Right cardiac atrium (tissue), 5 donors: Measurements from ENCODE around the gene PKHD1. TPM values are rescaled to one million over a fixed set of nuclear protein-coding genes. Genes with fewer than 3 reads are reported as not detected.

Source experiments
- ATAC-seq, 2 donors: fragments of 200-7000 bp; cut with Tn5 transposase; one replicate each; pipeline versions ENCODE4 v1.8.0 to v1.9.1; 2020; ENCODE audit warnings: moderate library complexity in 2 of 2, mild to moderate bottlenecking in 1 of 2
- DNase-seq, 3 donors: peaks; one replicate each; pipeline ENCODE4 v3.0.0-alpha.2; 2020
- H3K27ac ChIP-seq: one replicate; pipeline ENCODE4 v1.5.1; 2013; ENCODE audit warnings: mild to moderate bottlenecking, low read length, control low read depth, moderate library complexity
- H3K27me3 ChIP-seq: one replicate; pipeline ENCODE4 v1.6.1; 2013; ENCODE audit not compliant: control insufficient read depth, insufficient read depth
- H3K4me1 ChIP-seq: one replicate; pipeline ENCODE4 v1.6.1; 2013; ENCODE audit warnings: low read length; ENCODE audit not compliant: control insufficient read depth, insufficient read depth
- H3K4me3 ChIP-seq: one replicate; pipeline ENCODE4 v1.5.1; 2013; ENCODE audit warnings: low read length, control low read depth
- H3K9me3 ChIP-seq: one replicate; pipeline ENCODE4 v1.6.1; 2013; ENCODE audit warnings: low read length; ENCODE audit not compliant: control insufficient read depth
- WGBS: extraction: QIAGEN DNeasy Blood & Tissue Kit; methylation state at CpG from one replicate; pipeline ENCODE4 v1.1.7; 2013; 5-methylcytosine and 5-hydroxymethylcytosine counted together
- intact Hi-C, 4 donors: fragments of 100-400 bp; cut with DNase I; formaldehyde crosslinking; loops; one replicate each; pipeline versions ENCODE4 v1.11.0 to v1.14.0; 2022 to 2023
- long read RNA-seq, 4 donors: library from polyadenylated mRNA; unstranded; transcript quantifications; one replicate each; pipeline ENCODE4 v2.0.0, GENCODE V29; 2020 to 2021
- polyA plus RNA-seq: library from polyadenylated mRNA; stranded (reverse); fragments of 200-250 nt; gene quantifications from one replicate; pipeline ENCODE4 v1.2.3, GENCODE V29; 2013
- total RNA-seq, 4 donors: library from RNA; stranded (reverse); fragmentation: NEBNext Ultra II Directional; extraction: Animal tissue kit (Norgen Biotek cat#: 25700); gene quantifications; one replicate each; pipeline ENCODE4 v1.2.1, GENCODE V29; 2021
- donor health status: healthy with polysubstance abuse.
- donor health status: DM: no; HTN: yes; CAD: no.
- donor health status: DM: no; HTN: no; CAD: no.
- donor health status: DM: no; HTN: yes; CAD: no; lungs with severe emphysema.
- donor health status: DM: yes; HTN: yes; CAD: no.

PKHD1 gene, protein sequence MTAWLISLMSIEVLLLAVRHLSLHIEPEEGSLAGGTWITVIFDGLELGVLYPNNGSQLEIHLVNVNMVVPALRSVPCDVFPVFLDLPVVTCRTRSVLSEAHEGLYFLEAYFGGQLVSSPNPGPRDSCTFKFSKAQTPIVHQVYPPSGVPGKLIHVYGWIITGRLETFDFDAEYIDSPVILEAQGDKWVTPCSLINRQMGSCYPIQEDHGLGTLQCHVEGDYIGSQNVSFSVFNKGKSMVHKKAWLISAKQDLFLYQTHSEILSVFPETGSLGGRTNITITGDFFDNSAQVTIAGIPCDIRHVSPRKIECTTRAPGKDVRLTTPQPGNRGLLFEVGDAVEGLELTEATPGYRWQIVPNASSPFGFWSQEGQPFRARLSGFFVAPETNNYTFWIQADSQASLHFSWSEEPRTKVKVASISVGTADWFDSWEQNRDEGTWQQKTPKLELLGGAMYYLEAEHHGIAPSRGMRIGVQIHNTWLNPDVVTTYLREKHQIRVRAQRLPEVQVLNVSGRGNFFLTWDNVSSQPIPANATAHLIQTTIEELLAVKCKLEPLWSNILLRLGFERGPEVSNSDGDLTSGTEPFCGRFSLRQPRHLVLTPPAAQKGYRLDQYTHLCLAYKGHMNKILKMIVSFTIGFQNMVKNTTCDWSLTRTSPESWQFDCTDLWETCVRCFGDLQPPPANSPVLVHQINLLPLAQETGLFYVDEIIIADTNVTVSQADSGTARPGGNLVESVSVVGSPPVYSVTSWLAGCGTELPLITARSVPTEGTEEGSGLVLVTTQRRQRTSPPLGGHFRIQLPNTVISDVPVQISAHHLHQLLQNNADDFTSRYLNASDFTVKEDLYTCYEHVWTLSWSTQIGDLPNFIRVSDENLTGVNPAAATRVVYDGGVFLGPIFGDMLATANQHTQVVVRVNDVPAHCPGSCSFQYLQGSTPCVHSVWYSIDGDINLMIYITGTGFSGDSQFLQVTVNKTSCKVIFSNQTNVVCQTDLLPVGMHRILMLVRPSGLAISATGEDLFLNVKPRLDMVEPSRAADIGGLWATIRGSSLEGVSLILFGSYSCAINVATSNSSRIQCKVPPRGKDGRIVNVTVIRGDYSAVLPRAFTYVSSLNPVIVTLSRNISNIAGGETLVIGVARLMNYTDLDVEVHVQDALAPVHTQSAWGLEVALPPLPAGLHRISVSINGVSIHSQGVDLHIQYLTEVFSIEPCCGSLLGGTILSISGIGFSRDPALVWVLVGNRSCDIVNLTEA (N-terminal part only)
- under 1 TPM in 1 of 4 donors, not detected in 3; 0.03 TPM for total RNA-seq
- polyA plus RNA-seq: under 0.01 TPM
- long read RNA-seq, donor 1: 0 reads
- long read RNA-seq, donor 2: 0 reads
- long read RNA-seq, donor 3: 0 reads
- long read RNA-seq, donor 4: 0 reads

DNA sequence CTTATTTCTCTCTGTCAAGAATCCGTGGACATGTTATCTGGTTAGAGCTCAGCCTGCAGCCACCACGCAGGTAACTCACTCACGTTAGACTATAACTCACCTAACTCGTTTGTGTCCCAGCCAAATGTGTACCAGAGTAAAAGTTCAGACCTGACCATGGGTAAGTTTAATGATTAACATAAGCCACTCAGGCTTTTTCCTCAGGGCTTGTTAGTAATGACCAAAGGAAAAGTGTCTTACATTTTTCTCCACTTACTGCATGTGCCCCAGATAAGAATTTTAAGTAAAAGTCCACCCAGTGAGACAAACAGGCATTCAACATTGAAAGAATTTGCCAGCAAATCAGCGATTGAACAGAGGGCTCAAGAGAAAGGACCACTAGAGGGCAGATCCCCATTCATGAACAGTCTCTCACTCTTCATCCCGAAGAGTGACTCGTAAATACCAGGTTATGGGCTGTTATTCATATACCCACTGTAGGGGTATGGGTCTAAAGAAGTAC lies at the start of gene PKHD1:
PKHD1 (minus strand) TSS at position 116 of the 502 bp plus-strand sequence. CDS start 2,680 bp downstream, outside the sequence.
- Histone ChIP-seq H3K4me3 (no peak within 1 kb of the TSS), H3K9me3 (no peaks in the 10 kb centered on the region), H3K27me3 (no peaks in the 10 kb centered on the region), H3K4me1 (no peaks in the 10 kb centered on the region), H3K27ac (no peak within 1 kb of the TSS)
- intact Hi-C loops: no loop called here
- ATAC-seq (no peak), DNase-seq (no peak)
- WGBS: 42% methylated on average over 7 of the region's 7 CpGs

DNA sequence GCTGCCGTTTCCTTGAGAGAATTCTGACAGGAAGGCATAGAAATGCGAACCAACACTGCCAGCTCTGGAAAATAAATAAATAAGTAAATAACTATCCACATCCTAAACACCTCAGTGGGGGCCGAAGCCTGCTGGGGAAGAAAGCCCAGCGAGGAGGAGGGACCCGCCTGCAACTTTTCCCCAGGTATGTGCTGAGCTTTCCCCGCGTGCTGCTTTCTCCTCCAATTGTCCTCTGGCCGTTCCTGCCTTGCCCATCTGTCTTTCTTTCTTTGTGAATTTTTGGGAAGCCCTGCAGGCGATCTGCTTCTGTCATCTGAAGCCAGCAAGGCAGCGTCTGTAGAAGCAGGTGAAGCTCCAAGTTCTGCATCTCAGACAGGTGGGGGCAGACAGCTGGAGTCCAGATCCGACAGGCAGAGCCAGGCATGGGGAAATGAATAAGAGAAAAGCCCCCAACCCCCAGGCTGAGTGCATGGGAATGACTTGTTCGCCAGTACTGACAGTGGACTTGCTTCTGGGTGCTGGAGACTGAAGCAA lies 49.6 kb upstream of the PKHD1 start:
- WGBS: 60% methylated on average over 12 of the region's 12 CpGs
- Histone ChIP-seq H3K4me3 (no peak overlapping the region), H3K27me3 (peaks cover 2% of the 10 kb centered on the region), H3K27ac (no peak overlapping the region), H3K9me3 (no peaks in the 10 kb centered on the region), H3K4me1 (no peaks in the 10 kb centered on the region)
- DNase-seq: no peak
- intact Hi-C loops: no loop called here
- no peak for ATAC-seq

DNA sequence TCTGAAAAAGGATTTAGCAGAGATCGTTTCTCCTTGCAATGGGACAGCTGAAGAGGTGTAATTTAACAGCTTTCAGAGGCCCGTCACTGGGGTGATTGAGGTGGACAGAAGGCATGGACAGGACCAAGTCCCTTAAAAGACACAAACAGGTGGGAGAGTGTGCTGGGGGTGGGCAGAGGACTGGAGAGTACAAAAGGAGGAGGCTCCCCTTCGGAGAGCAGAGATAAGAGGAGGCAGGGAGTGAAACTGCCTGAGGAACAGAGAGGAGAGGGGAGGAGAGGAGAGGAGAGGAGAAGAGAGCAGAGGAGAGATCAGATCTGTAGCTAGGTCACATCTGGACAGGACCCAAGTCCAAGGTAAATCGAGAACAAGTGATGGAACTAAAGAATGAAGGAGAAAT lies 48.6 kb upstream of the PKHD1 start:
- intact Hi-C loops: no loop called here
- Histone ChIP-seq H3K4me3 (no peak overlapping the region), H3K9me3 (no peaks in the 10 kb centered on the region), H3K27ac (no peak overlapping the region), H3K27me3 (peaks cover 2% of the 10 kb centered on the region), H3K4me1 (no peaks in the 10 kb centered on the region)
- no peak for ATAC-seq
- no peak for DNase-seq
- 55% methylated on average over 4 of the region's 4 CpGs for WGBS

DNA sequence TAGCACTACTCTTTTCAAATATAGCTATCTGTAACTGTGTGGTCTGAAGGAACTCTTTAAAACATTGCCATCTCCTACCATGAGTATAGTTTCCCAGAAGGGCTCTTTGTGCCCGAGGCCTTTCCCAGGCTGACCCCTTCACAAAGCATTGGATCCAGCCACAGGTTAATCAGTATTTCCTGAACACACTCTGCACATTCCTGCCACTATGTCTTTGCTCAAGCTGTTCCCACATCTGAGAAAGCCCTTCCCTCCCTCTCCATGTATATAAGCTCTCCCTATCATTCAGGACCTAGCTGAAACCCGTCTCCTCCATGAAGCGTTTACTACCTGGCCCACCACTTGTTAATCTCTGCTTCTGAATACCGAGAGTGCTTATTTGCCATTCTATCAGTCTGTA lies 47.8 kb upstream of the PKHD1 start:
- Histone ChIP-seq H3K9me3 (no peaks in the 10 kb centered on the region), H3K27ac (no peak overlapping the region), H3K4me3 (no peak overlapping the region), H3K4me1 (no peaks in the 10 kb centered on the region), H3K27me3 (peaks cover 2% of the 10 kb centered on the region)
- intact Hi-C loops: no loop called here
- ATAC-seq (no peak), DNase-seq (no peak)
- WGBS: 80% methylated on average over 4 of the region's 4 CpGs

DNA sequence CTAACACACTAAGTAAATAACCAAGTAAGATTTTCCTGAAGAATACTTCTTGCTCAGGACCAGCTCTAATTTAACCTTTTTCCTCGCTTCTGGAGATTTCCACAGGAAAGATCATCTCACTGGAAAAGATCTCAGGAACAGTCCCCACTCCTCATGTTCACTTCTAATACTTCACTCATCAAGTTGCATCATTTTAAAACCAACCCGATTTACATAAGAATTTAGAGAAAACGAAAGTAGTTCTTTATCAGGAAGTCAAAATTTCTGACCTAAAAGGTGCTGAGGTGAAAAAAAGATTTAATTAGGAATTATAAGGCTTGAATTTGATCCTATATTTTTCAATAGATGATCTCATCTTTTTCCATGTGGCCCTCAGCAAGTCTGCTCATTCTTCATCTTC lies 46.6 kb upstream of the PKHD1 start:
- intact Hi-C loops: no loop called here
- Histone ChIP-seq H3K9me3 (no peaks in the 10 kb centered on the region), H3K4me1 (no peaks in the 10 kb centered on the region), H3K4me3 (no peak overlapping the region), H3K27ac (no peak overlapping the region), H3K27me3 (peaks cover 2% of the 10 kb centered on the region)
- ATAC-seq (no peak), DNase-seq (no peak)
- 73% methylated on average over 3 of the region's 3 CpGs for WGBS

DNA sequence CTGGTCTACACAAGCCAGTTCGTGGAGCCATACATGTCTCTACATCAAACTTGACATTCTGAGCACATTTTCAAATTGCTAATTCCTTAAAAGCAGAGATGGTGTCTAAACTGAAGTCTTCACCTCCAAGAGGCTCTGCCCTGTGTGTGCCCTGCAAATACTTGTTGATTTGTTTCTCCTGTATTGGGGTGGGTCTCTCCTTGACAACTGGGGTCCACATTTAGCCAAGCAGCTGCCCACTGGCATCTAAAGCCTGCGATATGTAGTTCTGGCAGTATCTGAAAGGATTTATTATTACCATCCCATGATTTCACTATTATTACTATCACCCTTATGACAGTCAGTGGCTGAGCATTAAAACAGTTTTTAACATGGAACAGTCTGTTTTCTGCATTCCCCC lies 45.9 kb upstream of the PKHD1 start:
- intact Hi-C loops: no loop called here
- no peaks in the 10 kb centered on the region for H3K4me1 ChIP-seq
- no peak for ATAC-seq
- H3K4me3 ChIP-seq: no peak overlapping the region
- WGBS: 55% methylated on average over 2 of the region's 2 CpGs
- DNase-seq: no peak
- peaks cover 2% of the 10 kb centered on the region for H3K27me3 ChIP-seq
- H3K9me3 ChIP-seq: no peaks in the 10 kb centered on the region
- H3K27ac ChIP-seq: no peak overlapping the region

DNA sequence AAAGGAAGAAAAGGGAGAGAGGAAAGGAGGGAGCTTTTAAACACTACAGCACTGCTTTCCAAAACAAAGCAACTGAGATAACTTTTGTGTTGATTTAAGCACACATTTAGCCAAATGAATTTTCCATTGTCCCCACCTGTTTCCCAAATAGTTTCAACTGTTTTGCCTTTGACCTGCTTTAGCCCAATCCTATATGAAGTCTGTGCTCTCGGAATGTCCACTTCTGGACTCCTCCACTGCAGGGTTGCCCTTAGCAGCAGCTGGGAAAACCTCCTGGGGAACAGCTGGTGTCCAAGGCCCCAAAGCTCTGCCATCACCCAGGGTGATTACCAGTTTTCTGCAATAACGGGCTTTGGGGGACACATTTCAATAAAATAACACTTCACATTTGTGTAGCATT lies 44.9 kb upstream of the PKHD1 start:
- no peak for ATAC-seq
- 50% methylated on average over 2 of the region's 2 CpGs for WGBS

DNA sequence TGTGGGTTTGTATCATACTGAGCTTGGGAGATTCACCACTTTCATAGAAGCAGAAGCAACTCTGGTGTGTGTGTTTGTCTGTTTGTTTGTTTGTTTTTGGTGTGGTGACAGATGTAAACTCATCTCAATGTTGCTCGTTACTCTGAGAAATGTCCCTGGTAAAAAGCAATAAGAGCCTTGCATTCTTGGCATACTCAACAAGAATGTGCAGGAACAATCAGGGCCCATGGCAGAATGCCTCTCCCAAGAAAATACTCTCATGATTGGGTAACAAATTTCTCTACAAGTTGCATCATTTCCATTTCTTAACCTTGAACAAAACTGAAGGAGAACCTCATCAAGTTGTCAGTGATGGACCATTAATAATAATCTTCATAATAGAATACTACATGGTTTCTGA lies 43.0 kb upstream of the PKHD1 start:
- H3K9me3 ChIP-seq: no peaks in the 10 kb centered on the region
- no peak for DNase-seq
- WGBS: 37% methylated on average over 1 of the region's 1 CpG
- H3K27me3 ChIP-seq: no peaks in the 10 kb centered on the region
- no peak overlapping the region for H3K4me3 ChIP-seq
- ATAC-seq: no peak
- intact Hi-C loops: no loop called here
- no peak overlapping the region for H3K27ac ChIP-seq
- no peaks in the 10 kb centered on the region for H3K4me1 ChIP-seq

More for the DNA sequence above, 44.9 kb upstream of the PKHD1 start:
- DNase-seq: no peak
- peaks cover 2% of the 10 kb centered on the region for H3K27me3 ChIP-seq
- no peak overlapping the region for H3K4me3 ChIP-seq
- no peak overlapping the region for H3K27ac ChIP-seq
- H3K4me1 ChIP-seq: no peaks in the 10 kb centered on the region
- intact Hi-C loops: no loop called here
- no peaks in the 10 kb centered on the region for H3K9me3 ChIP-seq

DNA sequence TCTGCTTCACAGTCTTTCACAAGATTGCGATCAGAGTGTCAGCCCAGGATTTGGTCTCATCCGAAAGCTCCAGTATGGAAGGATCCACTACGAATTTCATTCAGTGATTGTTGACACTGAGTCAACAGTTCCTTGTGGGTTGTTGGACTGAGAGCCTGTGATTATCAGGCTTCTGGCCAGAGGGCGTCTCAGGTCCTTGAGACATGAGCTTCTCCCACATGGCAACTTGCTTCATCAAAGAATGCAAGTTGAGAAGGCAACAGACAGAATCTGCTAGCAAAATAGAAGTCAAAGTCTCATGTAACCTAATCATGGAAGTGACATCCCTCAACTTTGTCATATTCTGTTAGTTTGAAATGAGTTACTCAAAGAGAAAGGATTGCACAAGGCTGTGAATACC lies 40.5 kb upstream of the PKHD1 start:
- intact Hi-C loops: no loop called here
- Histone ChIP-seq H3K4me3 (no peak overlapping the region), H3K4me1 (no peaks in the 10 kb centered on the region), H3K27me3 (no peaks in the 10 kb centered on the region), H3K9me3 (no peaks in the 10 kb centered on the region), H3K27ac (no peak overlapping the region)
- DNase-seq: no peak
- 77% methylated on average over 4 of the region's 4 CpGs for WGBS
- ATAC-seq: no peak

DNA sequence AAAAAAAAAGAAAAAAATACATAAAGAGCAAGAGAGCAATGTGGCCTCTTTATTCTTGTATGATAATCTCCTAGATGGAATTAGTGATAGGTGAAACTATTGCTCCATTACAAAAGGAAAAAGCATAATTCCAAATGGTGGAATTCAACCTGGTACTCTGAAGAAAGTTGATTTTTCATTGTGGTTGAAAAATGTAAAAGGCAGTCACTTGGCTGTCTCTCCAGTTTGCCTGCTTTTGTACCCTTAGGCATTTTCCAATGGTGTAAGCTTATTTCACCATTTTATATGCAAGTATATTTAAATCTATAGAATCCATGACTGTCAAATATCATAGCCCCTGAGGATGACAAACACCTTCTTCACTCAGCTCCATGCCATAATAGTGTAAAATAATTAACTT lies 38.8 kb upstream of the PKHD1 start:
- H3K27me3 ChIP-seq: no peaks in the 10 kb centered on the region
- no peak for ATAC-seq
- H3K9me3 ChIP-seq: no peaks in the 10 kb centered on the region
- intact Hi-C loops: no loop called here
- DNase-seq: no peak
- no peaks in the 10 kb centered on the region for H3K4me1 ChIP-seq
- no peak overlapping the region for H3K27ac ChIP-seq
- H3K4me3 ChIP-seq: no peak overlapping the region
